SIG-M5 (cell line): ENCODE data around the gene YBX2.
A peak's percentile ranks its signal among the peaks of the same experiment; 100 is the strongest.
"Not testable (repeated sequence)": the region's sequence is repeated elsewhere in the genome, so short reads cannot be mapped to it uniquely, and the experiment has no call there.

Experiments used
- DNase-seq: peaks from one replicate; lab custom pipeline; 2025; lab: John Stamatoyannopoulos, UW

YBX2 gene

GRCh38 chr17:7262935-7263800 is 31.3 kb downstream of the YBX2 start:
- DNase-seq = no peak

GRCh38 chr17:7262192-7262934 is 32.1 kb downstream of the YBX2 start, which contains the start of gene CLDN7:
CLDN7 (minus strand) TSS chr17:7262478; CDS start chr17:7262043, 435 bp downstream.
- no peak for DNase-seq

- no peak for DNase-seq
Measured at GRCh38 chr17:7261379-7262191, 32.9 kb downstream of the YBX2 start.

GRCh38 chr17:7260651-7261378 is 33.6 kb downstream of the YBX2 start:
- no peak for DNase-seq

- DNase-seq = no peak
Measured at GRCh38 chr17:7260151-7260550, 34.3 kb downstream of the YBX2 start.

GRCh38 chr17:7259555-7259889 is 34.9 kb downstream of the YBX2 start:
- DNase-seq = no peak

- DNase-seq = no peak
Measured at GRCh38 chr17:7258731-7259554, 35.5 kb downstream of the YBX2 start.

- no peak for DNase-seq
Measured at GRCh38 chr17:7256766-7257456, 37.5 kb downstream of the YBX2 start.

- DNase-seq = no peak
Measured at GRCh38 chr17:7254511-7254910, 39.9 kb downstream of the YBX2 start.

- no peak for DNase-seq
Measured at GRCh38 chr17:7253082-7253481, 41.4 kb downstream of the YBX2 start.

GRCh38 chr17:7252176-7253043 is 42.0 kb downstream of the YBX2 start, which contains the start of gene ELP5:
ELP5 (plus strand) TSS chr17:7252215; CDS start chr17:7252551, 336 bp downstream.
- DNase-seq = no peak

GRCh38 chr17:7251661-7252175 is 42.7 kb downstream of the YBX2 start, which contains the start of gene CTDNEP1:
CTDNEP1 (minus strand) TSS chr17:7251734; CDS start chr17:7251296, 438 bp downstream.
- peak; percentile 91 for DNase-seq

GRCh38 chr17:7250695-7251627 is 43.5 kb downstream of the YBX2 start:
- DNase-seq = no peak

- DNase-seq = no peak
Measured at GRCh38 chr17:7249830-7250229, 44.6 kb downstream of the YBX2 start.

GRCh38 chr17:7249214-7249613 is 45.2 kb downstream of the YBX2 start:
- DNase-seq = no peak

GRCh38 chr17:7248796-7249195 is 45.6 kb downstream of the YBX2 start:
- no peak for DNase-seq

GRCh38 chr17:7246779-7247178 is 47.7 kb downstream of the YBX2 start:
- DNase-seq = no peak

- not testable (repeated sequence) for DNase-seq
Measured at GRCh38 chr17:7243838-7244237, 50.6 kb downstream of the YBX2 start.
